ENCODE data around the gene COL27A1. TPM values are rescaled to one million over a fixed set of nuclear protein-coding genes. Genes with fewer than 3 reads are reported as not detected.

Gene COL27A1
- total RNA-seq, 1 experiment from 2014 or later: 8.2 TPM

DNA sequence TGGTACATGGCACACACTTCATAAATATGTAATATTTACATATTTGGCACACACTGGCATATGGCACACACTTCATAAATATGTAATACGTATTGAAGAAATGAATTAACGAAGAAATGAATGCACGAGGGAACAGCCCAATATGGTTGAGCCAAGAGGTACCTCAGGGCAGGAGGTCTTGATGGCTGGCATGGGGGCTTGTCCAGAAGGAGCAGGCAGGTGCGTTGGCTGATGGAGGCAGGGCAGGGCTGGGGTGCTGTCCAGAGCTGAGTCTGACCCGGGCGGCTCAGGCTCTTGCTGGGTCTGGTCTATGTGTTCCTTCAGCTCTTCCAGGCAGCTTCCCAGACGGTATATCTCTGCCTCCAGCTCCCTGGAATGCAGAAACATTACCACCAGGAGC is 206.2 kb downstream of the COL27A1 start:
- no peak for DNase-seq (ENCODE audit: low spot score)

Other genes starting within 250 kb of the COL27A1 start
- gene AMBP, start 77.2 kb upstream of the COL27A1 start, total RNA-seq (2014; rRNA removed; shearing (Covaris generic)): 0.79 and 1.7 TPM in 2 replicates
- gene KIF12, start 56.2 kb upstream of the COL27A1 start, total RNA-seq (2014; rRNA removed; shearing (Covaris generic)): 0.03 and 0.07 TPM in 2 replicates
- not detected in 2 replicates for gene ORM1, start 167.6 kb downstream of the COL27A1 start, total RNA-seq (2014; rRNA removed; shearing (Covaris generic))
- not detected in 2 replicates for gene ORM2, start 174.3 kb downstream of the COL27A1 start, total RNA-seq (2014; rRNA removed; shearing (Covaris generic))
- gene AKNA, start 232.4 kb downstream of the COL27A1 start, total RNA-seq (2014; rRNA removed; shearing (Covaris generic)): 3.1 and 3.5 TPM in 2 replicates